ENCODE data around the gene TBC1D14.

The TBC1D14 gene

DNA sequence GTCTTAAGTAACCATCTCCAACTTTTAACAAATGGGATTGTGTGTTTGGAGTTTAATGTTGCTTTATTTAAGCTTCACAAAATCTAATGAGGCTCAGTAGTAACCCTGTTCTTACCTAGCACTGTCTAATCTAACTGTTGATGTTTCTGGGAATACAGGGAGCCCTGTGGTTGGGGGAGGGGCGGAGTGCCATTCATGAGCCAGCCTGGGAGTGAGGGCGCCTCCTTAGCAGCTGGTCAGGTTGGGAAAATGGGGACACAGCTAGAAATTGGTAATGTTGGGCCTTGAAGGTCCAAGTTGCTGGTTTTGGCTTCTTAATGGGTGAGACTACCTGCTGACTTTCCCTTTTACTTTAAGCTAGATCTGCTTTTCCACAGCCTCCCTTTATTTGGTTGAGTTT is 110.7 kb downstream of the TBC1D14 start:
- H3K4me3 ChIP-seq (replicated peaks; ENCODE audit: low read depth, low read length): no peak overlapping the region
- no peak for DNase-seq (ENCODE audit: low read depth)
- TF ChIP-seq, protein P1, sequence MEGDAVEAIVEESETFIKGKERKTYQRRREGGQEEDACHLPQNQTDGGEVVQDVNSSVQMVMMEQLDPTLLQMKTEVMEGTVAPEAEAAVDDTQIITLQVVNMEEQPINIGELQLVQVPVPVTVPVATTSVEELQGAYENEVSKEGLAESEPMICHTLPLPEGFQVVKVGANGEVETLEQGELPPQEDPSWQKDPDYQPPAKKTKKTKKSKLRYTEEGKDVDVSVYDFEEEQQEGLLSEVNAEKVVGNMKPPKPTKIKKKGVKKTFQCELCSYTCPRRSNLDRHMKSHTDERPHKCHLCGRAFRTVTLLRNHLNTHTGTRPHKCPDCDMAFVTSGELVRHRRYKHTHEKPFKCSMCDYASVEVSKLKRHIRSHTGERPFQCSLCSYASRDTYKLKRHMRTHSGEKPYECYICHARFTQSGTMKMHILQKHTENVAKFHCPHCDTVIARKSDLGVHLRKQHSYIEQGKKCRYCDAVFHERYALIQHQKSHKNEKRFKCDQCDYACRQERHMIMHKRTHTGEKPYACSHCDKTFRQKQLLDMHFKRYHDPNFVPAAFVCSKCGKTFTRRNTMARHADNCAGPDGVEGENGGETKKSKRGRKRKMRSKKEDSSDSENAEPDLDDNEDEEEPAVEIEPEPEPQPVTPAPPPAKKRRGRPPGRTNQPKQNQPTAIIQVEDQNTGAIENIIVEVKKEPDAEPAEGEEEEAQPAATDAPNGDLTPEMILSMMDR (IDR thresholded peaks at IDR 0.05; ENCODE audit: low read length, missing control alignments): no peak

DNA sequence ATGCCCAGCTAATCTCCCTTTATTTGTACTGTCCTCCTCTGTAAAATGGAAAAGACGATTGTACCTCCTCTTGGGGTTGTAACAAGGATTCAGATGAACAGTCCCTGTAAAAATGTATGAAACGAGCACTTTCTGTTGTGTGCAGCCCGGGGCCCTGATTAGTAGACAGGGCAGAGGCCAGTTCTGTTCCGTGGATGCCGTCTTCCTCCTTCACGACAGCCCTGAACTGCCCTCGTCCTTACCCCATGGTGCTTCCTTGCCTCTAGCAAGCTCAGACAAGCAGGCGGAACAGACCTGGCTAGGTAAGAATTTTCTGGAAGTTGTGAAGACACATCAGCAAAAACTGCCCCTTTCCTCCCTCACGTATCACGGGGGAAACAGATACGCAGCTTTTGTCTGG is 111.2 kb downstream of the TBC1D14 start:
- DNase-seq (ENCODE audit: low read depth): no peak
- TF ChIP-seq, protein P1 (IDR thresholded peaks at IDR 0.05; ENCODE audit: low read length, missing control alignments): no peak
- no peak overlapping the region for H3K4me3 ChIP-seq (replicated peaks; ENCODE audit: low read depth, low read length)

DNA sequence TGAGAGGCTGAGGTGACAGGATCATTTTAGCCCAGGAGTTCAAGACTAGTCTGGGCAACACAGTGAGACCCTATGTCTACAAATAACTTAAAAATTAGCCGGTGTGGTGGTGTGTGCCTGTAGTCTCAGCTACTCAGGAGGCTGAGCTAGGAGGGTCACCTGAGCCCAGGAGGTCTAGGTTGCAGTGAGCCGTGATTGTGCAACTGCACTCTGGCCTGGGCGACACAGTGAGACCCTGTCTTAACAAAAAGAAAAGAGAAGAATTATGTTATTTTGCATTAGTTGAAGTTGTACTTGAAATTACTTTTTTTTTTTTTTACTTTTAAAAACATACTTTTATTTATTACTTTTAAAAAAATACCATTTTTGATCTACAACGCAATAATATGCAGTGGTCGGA is 111.7 kb downstream of the TBC1D14 start:
- TF ChIP-seq, protein P1 (IDR thresholded peaks at IDR 0.05; ENCODE audit: low read length, missing control alignments): no peak
- no peak for DNase-seq (ENCODE audit: low read depth)
- H3K4me3 ChIP-seq (replicated peaks; ENCODE audit: low read depth, low read length): no peak overlapping the region

DNA sequence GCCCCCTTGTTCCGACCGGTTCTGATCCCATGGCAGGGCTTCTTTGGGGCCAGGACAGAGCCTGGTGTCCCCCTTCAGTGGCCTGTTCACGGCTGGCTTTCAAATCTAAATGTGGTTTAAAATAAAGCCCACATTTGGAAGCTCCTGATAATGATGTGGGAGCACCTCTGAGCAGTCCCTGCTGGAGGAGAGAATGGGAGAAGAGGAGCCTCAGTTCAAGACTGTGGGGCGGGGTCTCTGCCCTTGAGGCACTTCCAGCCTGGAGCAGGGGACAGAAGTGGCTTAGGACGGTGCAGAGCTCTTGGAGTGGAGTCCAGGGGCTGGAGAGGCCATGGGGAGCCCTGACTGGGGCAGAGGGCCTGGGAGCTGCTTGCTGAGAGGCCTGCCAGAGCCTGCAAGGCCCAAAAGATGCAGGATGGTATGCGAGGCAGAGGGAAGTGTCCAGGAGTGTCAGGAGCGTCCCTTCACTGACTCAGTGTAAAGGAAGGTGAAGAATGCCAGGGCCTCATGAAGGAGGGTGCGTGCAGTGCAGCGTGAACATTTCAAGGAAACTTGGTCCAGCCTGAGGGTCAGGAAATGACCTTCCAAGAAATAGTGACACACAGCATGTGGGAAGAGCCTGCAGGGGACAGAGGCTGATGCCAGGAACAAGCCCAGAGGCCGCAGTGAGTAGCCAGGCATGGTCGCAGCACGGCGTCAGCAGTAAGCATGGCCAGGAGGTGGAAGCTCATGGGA is 112.5 kb downstream of the TBC1D14 start:
- DNase-seq (ENCODE audit: low read depth): peak; percentile 79
- TF ChIP-seq, protein P1 (IDR thresholded peaks at IDR 0.05; ENCODE audit: low read length, missing control alignments): no peak
- H3K4me3 ChIP-seq (replicated peaks; ENCODE audit: low read depth, low read length): no peak overlapping the region

DNA sequence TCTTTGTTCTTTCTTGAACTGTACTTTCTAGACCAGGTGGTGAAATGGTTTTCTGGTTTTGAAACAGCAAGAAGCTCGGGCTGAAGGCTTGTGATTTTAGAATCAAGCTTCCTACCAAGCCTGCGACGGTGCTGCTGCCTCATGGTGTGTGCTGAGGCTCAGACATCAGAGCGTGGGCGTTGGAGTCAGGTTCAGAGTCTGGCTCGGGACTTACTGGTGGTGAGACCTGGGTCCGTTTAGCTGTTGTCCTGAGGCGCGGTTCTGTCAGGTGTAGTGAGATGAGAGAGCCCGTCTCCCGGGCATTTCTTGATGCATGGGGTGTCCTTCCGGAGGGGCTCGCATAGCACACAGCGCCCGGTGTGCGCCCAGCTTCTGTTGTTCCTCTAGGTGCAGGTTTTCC is 113.9 kb downstream of the TBC1D14 start:
- TF ChIP-seq, protein P1 (IDR thresholded peaks at IDR 0.05; ENCODE audit: low read length, missing control alignments): no peak
- no peak overlapping the region for H3K4me3 ChIP-seq (replicated peaks; ENCODE audit: low read depth, low read length)
- DNase-seq (ENCODE audit: low read depth): no peak

DNA sequence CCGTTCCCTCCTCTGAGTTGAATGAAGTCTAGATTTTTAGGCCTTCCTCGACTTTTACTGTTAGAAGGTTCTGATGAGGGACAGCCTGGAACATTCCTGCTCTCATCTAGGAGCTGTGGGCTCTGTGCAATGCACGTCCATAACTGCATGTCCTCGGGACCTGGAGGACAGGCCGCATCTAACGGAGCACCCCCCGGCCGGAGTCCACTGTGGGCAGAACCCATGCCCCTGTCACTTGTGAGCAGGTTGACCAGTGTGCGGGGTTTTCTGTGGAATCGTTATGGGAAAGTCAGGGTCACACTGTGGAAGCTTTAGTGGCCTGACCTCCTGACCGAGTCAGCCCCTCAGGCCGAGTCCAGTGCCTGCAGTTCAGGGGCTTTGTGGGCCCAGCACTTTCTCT is 114.3 kb downstream of the TBC1D14 start:
- DNase-seq (ENCODE audit: low read depth): no peak
- TF ChIP-seq, protein P1 (IDR thresholded peaks at IDR 0.05; ENCODE audit: low read length, missing control alignments): no peak
- H3K4me3 ChIP-seq (replicated peaks; ENCODE audit: low read depth, low read length): no peak overlapping the region

DNA sequence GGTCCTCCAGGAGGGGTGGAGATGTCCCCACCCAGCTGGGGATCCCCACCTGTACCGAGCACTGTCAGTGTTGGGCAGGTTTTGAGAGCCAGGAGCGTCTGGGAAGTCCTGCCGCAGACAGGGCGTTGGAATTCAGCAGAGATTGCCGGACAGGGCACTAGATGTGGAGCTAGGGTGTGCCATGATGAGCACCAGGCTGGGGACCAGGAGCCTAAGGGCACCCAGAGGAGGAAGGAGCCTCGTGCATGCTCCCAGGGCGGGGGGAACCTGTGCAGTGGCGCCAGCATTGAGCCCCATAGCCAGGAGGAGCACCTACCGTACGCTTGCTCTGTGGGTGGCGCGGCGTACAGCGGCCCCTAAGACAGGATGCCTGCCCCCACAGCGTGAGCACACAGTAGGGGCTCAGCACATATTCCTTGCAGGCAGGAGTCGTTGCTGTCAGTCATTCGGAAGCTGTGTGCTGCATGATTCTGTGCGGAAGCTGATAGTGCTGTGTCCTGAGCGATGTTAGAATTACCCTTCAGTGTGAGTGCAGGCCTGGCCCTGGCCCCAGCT is 114.8 kb downstream of the TBC1D14 start:
- no peak overlapping the region for H3K4me3 ChIP-seq (replicated peaks; ENCODE audit: low read depth, low read length)
- DNase-seq (ENCODE audit: low read depth): no peak
- TF ChIP-seq, protein P1 (IDR thresholded peaks at IDR 0.05; ENCODE audit: low read length, missing control alignments): no peak

All from fibroblast of pulmonary artery (primary cell).